ELR (cell line): ENCODE measurements around the gene AASDH.
A peak's percentile ranks its signal among the peaks of the same experiment; 100 is the strongest.
"Not testable (repeated sequence)": the region's sequence is repeated elsewhere in the genome, so short reads cannot be mapped to it uniquely, and the experiment has no call there.

Experiments
- DNase-seq: peaks from one replicate; pipeline ENCODE4 v3.0.0-alpha.2; 2015; ENCODE audit warnings: low read depth

Gene AASDH

DNA sequence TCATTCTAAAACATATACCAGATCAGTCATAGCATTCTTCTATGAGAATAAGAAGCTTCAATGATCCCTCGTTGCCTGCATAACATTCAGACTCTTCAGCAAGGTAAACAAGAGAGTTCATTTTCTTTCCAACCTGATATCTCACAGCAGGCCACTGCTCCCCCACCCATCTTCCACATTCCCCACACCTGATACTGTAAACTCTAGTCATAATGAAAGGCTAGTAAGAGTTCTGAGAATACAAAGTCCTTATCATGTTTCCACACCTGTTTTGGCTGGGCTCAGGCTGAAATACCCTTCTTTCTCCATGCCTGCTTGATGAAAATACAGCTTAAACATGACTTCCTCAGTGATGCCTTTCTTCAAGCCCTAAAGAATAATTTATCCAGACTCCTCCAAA is 2.3 kb upstream of the AASDH start:
- no peak for DNase-seq

DNA sequence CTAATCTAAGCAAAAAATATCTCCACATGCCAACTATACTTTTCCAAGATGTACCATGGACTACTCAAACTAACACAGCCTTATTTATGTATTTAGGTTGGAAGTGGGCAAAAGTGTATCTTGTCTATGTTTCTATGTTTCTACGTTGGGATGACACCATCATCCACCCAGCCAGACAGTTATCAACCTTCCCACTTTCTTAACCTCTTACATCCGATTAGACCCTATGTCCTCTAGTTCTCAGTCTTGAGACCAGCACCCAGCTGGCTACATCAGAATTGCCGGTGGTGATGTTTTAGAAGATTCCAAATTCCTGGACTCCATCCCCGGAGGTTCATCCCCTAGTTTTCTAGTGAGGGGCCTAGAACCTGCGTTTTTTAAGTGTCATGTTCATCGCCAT is 1.0 kb upstream of the AASDH start:
- peak; percentile 19 for DNase-seq

- no peak for DNase-seq
These were observed 1.2 kb downstream of the AASDH start for GRCh38 chr4:56386091-56386490.

DNA sequence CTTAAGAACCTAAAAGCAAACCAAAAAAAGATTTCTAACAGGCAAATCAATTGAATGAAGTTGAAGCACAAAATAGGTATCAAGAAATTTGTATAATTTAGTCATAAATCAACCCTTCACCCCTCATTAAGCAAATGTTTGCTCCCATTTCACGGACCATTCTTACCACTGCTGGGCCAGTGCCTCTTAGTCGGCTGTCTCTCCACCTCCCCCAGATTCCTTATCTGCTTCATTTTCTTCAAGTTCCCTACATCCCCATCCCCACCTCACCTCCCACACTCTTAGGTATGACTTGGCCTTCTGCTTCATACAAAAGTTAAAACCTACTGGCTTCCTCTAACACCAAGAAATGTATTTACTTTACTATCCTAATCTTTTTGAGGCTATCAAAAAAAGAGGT is 11.8 kb downstream of the AASDH start:
- no peak for DNase-seq

DNA sequence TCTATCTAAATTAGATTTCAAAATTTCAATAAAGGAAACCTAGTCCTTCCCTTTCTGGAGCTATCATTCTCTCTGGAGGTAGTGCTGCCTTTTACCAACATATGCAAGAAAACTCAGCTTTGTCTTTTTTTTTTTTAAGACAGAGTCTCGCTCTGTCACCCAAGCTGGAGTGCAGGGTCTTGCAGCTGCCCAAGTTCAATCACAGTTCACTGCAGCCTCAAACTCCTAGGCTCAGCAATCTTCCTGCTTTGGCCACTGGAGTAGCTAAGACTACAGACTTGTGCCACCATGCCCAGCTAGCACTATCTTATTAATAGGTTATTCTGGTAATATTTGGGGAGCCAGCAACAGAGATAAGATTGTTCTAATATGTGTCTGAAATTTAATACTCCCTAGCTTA is 12.3 kb downstream of the AASDH start:
- no peak for DNase-seq

GRCh38 chr4:56372774-56373173 is 14.5 kb downstream of the AASDH start:
- peak; percentile 24 for DNase-seq

DNA sequence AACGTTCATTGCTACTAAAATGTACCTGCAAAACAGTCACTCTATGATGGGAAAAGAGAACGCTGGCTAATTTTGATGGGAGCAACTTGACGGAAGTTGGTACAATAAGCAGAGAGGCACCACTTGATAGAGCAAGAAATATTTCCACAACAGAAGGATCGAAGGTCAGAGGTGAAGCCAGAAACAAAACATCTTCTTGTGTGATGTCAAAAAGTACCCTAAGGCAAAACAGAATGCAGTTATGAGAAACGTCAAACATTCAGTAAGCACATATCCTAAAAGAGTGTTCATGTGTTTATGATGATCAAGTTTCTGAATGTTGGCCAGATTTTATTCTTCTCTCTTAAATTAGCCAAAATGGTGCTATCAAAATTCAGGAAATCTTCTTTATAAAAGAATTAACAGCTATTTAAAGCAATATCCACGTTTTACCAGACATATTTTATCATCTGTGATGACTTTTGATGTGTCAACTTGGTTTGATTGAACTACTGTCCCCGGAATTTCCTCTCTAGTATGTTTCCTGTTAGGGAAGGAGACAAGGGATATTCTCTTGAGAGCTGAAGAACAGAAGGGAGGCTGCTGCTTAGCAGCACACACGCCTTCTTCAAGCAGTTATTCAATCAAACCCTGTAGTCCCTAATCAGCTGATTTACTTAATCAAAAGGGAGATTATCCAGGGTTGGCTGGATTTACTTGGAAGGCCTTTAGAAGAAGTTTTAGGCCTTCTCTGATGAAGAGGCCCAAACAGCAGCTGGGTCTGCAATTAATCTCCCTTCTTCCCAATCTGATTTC is 15.7 kb downstream of the AASDH start:
- no peak for DNase-seq

GRCh38 chr4:56370377-56370776 is 16.9 kb downstream of the AASDH start:
- peak; percentile 20 for DNase-seq

DNA sequence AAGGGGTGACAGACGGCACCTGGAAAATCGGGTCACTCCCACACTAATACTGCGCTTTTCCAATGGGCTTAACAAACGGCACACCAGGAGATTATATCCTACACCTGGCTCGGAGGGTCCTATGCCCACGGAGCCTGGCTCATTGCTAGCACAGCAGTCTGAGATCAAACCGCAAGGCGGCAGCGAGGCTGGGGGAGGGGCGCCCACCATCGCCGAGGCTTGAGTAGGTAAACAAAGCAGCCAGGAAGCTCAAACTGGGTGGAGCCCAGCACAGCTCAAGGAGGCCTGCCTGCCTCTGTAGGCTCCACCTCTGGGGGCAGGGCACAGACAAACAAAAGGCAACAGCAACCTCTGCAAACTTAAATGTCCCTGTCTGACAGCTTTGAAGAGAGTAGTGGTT is 24.3 kb downstream of the AASDH start:
- not testable (repeated sequence) for DNase-seq

- no peak for DNase-seq
These were observed 27.2 kb downstream of the AASDH start for GRCh38 chr4:56360071-56360470.

DNA sequence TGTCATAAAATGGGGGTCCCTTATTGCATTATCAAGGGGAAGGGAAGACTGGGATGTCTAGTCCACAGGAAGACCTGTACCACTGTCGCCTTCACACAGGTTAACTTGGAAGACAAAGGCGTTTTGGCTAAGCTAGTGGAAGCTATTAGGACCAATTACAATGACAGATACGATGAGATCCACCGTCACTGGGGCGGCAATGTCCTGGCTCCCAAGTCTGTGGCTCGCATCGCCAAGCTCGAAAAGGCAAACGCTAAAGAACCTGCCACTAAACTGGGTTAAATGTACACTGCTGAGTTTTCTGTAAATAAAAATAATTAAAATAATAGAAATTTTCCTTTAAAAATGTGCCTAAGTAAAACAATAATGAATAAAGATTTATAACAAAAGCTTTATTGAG is 30.6 kb downstream of the AASDH start:
- DNase-seq: no peak

- DNase-seq: no peak
These were observed 38.7 kb downstream of the AASDH start for GRCh38 chr4:56348576-56348975.

DNA sequence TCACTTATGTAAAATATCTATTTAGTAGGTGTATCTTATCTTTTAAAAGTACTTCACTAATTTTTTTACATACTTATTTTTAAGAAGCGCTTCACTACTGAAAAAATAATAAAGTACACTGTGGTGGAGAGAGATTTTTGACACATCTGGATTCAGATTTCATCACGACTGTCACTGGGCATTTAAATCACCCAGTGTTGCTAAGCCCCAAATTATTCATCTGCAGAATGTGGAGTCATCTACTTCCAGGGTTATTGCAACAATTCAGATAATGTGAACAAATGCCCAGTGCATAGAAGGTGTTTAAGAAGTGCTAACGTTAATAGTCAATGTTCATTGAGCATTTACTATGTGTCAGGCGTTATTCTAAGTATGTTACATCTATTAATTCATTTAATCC is 41.8 kb downstream of the AASDH start:
- DNase-seq: no peak

DNA sequence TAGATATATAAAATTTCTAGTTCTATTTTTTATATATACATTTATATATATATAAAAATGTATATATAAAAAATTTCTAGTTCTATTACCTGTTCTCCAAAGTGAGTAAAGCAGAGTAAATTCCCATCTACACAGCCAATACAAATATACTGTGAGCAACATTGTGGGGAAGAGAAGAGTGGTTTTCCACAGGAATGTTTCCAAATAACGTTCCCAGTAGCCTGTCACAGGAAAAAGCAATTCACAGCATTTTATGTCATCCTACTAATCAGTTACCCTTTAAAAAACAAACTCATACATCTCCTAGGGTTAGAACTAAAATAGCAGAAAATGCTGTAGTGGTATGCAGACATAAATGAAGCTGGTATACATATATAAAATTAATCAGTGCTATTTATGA is 44.5 kb downstream of the AASDH start:
- DNase-seq: no peak

DNA sequence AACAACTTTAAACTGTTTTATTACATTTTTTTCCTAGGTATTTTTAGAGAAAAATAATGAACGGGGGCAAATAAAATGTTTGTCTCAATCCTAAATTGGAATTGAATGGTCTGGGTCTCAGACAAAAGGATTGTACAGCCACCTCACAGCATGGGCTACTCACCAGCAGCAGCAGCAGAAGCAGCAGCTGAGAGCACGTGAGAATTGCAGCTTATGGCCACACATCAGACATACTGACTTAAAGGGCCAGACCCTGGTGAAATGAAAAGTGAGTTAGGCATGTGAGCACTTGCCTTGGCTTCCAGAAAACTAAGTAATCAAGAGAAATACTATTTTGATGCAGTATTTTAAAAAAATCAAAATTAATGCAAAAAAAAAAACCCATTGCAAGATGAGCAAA is 56.6 kb downstream of the AASDH start:
- DNase-seq: peak; percentile 7

DNA sequence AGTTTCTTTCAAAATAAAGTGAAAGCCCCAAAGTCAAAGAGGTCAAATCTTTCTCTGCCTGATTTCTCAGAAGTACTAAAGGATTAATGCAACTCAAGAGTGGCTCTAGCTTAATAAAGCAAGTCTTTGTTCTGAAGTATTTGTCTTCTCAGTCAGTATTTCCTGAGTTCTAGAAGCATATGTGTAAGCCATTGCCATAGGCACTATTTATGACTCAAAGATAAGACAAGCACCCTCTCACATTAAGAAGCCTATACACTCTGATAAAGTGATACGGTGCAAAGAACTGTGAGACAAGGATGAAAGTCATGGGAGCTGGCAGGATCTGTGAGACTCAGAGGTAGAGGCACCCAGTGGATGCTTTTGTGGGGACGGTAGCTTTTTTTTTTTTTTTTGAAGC is 60.9 kb downstream of the AASDH start:
- peak; percentile 12 for DNase-seq

DNA sequence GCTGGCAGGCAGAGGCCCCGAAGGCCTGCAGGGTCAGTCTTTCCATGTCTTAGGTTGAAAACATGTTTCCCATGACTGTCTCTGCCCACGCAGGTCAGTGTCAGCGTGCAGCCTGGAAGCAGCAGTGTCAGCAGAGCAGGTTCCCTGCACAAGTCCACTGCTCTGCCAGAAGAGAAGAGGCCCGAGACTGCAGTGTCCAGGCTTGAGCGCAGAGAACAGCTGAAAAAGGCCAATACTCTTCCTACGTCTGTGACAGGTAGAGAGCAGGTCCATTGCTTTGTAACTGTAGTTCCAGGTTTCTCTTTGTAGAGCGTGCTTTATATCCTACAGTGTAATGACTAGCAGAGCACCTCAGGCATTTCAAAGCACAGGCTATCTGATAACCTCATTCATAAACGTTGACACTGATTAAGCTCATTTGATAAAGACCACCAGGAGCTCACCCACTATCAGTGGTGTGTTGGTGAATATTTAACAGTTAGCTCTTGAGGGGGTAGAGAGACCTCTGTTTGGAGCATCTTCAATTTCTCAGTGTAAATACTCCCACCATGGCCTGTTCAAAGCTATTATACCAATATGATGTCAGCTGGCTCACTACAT is 63.2 kb downstream of the AASDH start:
- no peak for DNase-seq

GRCh38 chr4:56323327-56323726 is 64.0 kb downstream of the AASDH start:
- DNase-seq: no peak

- no peak for DNase-seq
These were observed 66.0 kb downstream of the AASDH start for GRCh38 chr4:56321251-56321650.

DNA sequence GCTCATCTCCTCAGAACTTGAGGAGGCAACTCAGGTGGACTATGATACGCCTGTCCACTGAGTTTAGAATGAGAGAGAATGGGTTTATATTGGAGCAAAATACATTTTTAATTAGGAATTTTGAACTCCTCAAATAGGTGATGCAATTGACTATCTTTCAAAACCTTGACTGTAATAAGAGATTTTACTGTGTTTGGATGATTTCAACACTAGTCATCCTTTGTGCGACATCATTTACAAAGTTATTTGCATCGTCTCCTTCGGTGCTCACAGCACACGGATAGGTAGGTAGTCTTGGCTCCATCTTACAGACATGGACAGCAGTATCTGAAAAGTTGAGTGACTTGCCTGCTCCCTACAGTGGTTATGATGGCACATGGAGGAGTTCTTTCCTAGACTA is 67.0 kb downstream of the AASDH start:
- DNase-seq: no peak

- no peak for DNase-seq
These were observed 68.7 kb downstream of the AASDH start for GRCh38 chr4:56318555-56318954.

GRCh38 chr4:56317749-56318148 is 69.5 kb downstream of the AASDH start:
- no peak for DNase-seq

GRCh38 chr4:56316011-56316650 is 71.2 kb downstream of the AASDH start:
- no peak for DNase-seq

- DNase-seq: no peak
These were observed 71.7 kb downstream of the AASDH start for GRCh38 chr4:56315543-56315942.
